GM23338 (cell line): ENCODE data around the gene ARMH1. TPM values are rescaled to one million over a fixed set of nuclear protein-coding genes. Genes with fewer than 3 reads are reported as not detected.

ENCODE experiments used
- ATAC-seq: fragments of 200-7000 bp; cut with Tn5 transposase; 3 replicates; pipeline ENCODE4 v1.9.1; 2020
- DNase-seq: peaks from one replicate; pipeline ENCODE4 v3.0.0-alpha.2; 2015; ENCODE audit warnings: low spot score
- H2AFZ ChIP-seq: fragments of 200-600 bp; sonication (generic); 2 replicates; pipeline ENCODE4 v1.8.0; 2016; ENCODE audit warnings: antibody characterized with exemption, mild to moderate bottlenecking, moderate library complexity
- H3F3A ChIP-seq: fragments of 200-600 bp; sonication (generic); replicated peaks from 2 replicates; pipeline ENCODE4 v1.8.0; 2017; ENCODE audit warnings: antibody characterized with exemption, mixed run types, low read depth
- H3K27ac ChIP-seq: fragments of 200-600 bp; sonication (generic); 2 replicates; pipeline ENCODE4 v1.6.1; 2016; ENCODE audit warnings: low read depth
- H3K27me3 ChIP-seq: fragments of 200-600 bp; sonication (generic); 2 replicates; pipeline ENCODE4 v1.8.0; 2016; ENCODE audit warnings: mild to moderate bottlenecking, mixed run types, moderate library complexity; ENCODE audit not compliant: insufficient read depth
- H3K36me3 ChIP-seq: fragments of 200-600 bp; sonication (generic); 2 replicates; pipeline ENCODE4 v1.8.0; 2016; ENCODE audit warnings: mild to moderate bottlenecking; ENCODE audit not compliant: insufficient read depth
- H3K4me1 ChIP-seq: fragments of 200-600 bp; sonication (generic); 2 replicates; pipeline ENCODE4 v1.8.0; 2016; ENCODE audit warnings: mild to moderate bottlenecking, moderate library complexity; ENCODE audit not compliant: insufficient read depth
- H3K4me2 ChIP-seq: fragments of 200-600 bp; sonication (generic); 2 replicates; pipeline ENCODE4 v1.7.1; 2017; ENCODE audit warnings: mixed run types
- H3K4me3 ChIP-seq: fragments of 200-600 bp; sonication (generic); 2 replicates; pipeline ENCODE4 v1.6.1; 2016; ENCODE audit warnings: mixed run types
- H3K79me2 ChIP-seq: fragments of 200-600 bp; sonication (generic); replicated peaks from 2 replicates; pipeline ENCODE4 v1.8.0; 2017; ENCODE audit warnings: mild to moderate bottlenecking; ENCODE audit not compliant: insufficient read depth
- H3K9me2 ChIP-seq: fragments of 200-600 bp; sonication (generic); 2 replicates; pipeline ENCODE4 v1.8.0; 2017; ENCODE audit not compliant: insufficient read depth
- H4K20me1 ChIP-seq: fragments of 200-600 bp; sonication (generic); replicated peaks from 2 replicates; pipeline ENCODE4 v1.8.0; 2017; ENCODE audit warnings: mild to moderate bottlenecking; ENCODE audit not compliant: insufficient read depth
- H3K27ac Mint-ChIP-seq: 2 replicates; pipeline ENCODE4 v1.8.0; 2020; ENCODE audit warnings: inconsistent platforms, mild to moderate bottlenecking, moderate library complexity, mixed read lengths
- H3K27me3 Mint-ChIP-seq: 3 replicates; pipeline ENCODE4 v1.8.0; 2022; ENCODE audit warnings: low read depth, mild to moderate bottlenecking, moderate library complexity, mixed read lengths, inconsistent platforms; ENCODE audit not compliant: insufficient read depth, poor library complexity
- H3K36me3 Mint-ChIP-seq: 3 replicates; pipeline ENCODE4 v1.8.0; 2021; ENCODE audit warnings: low read depth, mild to moderate bottlenecking, inconsistent platforms, moderate library complexity, mixed read lengths
- H3K4me1 Mint-ChIP-seq: 3 replicates; pipeline ENCODE4 v1.8.0; 2020; ENCODE audit warnings: mild to moderate bottlenecking, inconsistent platforms, mixed read lengths
- H3K4me3 Mint-ChIP-seq: 3 replicates; pipeline ENCODE4 v1.8.0; 2021; ENCODE audit warnings: moderate library complexity, mild to moderate bottlenecking, inconsistent platforms, mixed read lengths
- H3K9me3 Mint-ChIP-seq: 3 replicates; pipeline ENCODE4 v1.8.0; 2020; ENCODE audit warnings: moderate library complexity, mild to moderate bottlenecking, inconsistent platforms, mixed read lengths
- CREB1 ChIP-seq: fragments of 250-450 bp; sonication (Bioruptor Pico); IDR thresholded peaks from 2 replicates; pipeline ENCODE4 v1.5.0; 2020; ENCODE audit warnings: low read depth, mild to moderate bottlenecking, moderate library complexity
- EZH2 ChIP-seq: fragments of 200-600 bp; sonication (generic); IDR thresholded peaks from one replicate; pipeline ENCODE4 v1.8.0; 2017; ENCODE audit warnings: antibody characterized with exemption, mild to moderate bottlenecking, low read depth; ENCODE audit not compliant: unreplicated experiment
- EZH2phosphoT487 ChIP-seq: fragments of 200-600 bp; sonication (generic); IDR thresholded peaks from one replicate; pipeline ENCODE4 v1.8.1; 2018; ENCODE audit warnings: antibody characterized with exemption; ENCODE audit not compliant: unreplicated experiment
- JUNB ChIP-seq: IDR thresholded peaks from one replicate; pipeline ENCODE4 v1.6.1; 2016; ENCODE audit warnings: antibody characterized with exemption; ENCODE audit not compliant: unreplicated experiment
- NANOG ChIP-seq: IDR thresholded peaks from 2 replicates; pipeline ENCODE4 v1.6.1; 2016; ENCODE audit warnings: antibody characterized with exemption, borderline replicate concordance
- POLR2AphosphoS5 ChIP-seq: IDR thresholded peaks from 2 replicates; pipeline ENCODE4 v1.6.1; 2016; ENCODE audit warnings: antibody characterized with exemption, low read depth
- STAT1 ChIP-seq: IDR thresholded peaks from one replicate; pipeline ENCODE4 v1.6.1; 2016; ENCODE audit warnings: antibody characterized with exemption; ENCODE audit not compliant: unreplicated experiment
- ZNF114 ChIP-seq: fragments of 250-450 bp; sonication (Bioruptor Pico); IDR thresholded peaks from 2 replicates; pipeline ENCODE4 v1.5.0; 2020; ENCODE audit warnings: mild to moderate bottlenecking, moderate library complexity
- ZNF331 ChIP-seq: fragments of 250-450 bp; sonication (Bioruptor Pico); IDR thresholded peaks from 2 replicates; pipeline ENCODE4 v1.5.0; 2020; ENCODE audit warnings: low read depth, mild to moderate bottlenecking, moderate library complexity
- polyA plus RNA-seq: library from polyadenylated mRNA; unstranded; fragments of >200 nt; fragmentation: Nextera tagmentation; extraction: Ambion mirVana; gene quantifications from 2 replicates; pipeline ENCODE4 v1.2.1, GENCODE V29; 2016
- total RNA-seq: library from RNA; depleted of rRNA; stranded (reverse); fragments of >200 nt; shearing (Covaris generic); gene quantifications from 2 replicates; pipeline ENCODE4 v1.2.3, GENCODE V29; 2014
- TF ChIP-seq, protein P1 (sequence below), 2 experiments: fragments of 200-600 bp in 1 of 2; sonication (generic) in 1 of 2; conservative IDR thresholded peaks; 2 replicates each; pipeline versions ENCODE4 v1.5.1 to v1.6.1; 2016 to 2017; ENCODE audit warnings: antibody characterized with exemption in 2 of 2, low read depth in 2 of 2, mild to moderate bottlenecking in 2 of 2, moderate library complexity in 1 of 2
- TF ChIP-seq, protein P2 (sequence below): fragments of 250-450 bp; sonication (Bioruptor Pico); IDR thresholded peaks from 2 replicates; pipeline ENCODE4 v1.5.0; 2020; ENCODE audit warnings: mild to moderate bottlenecking, moderate library complexity
- TF ChIP-seq, protein P3 (sequence below): IDR thresholded peaks from one replicate; pipeline ENCODE4 v1.6.1; 2018; ENCODE audit warnings: antibody characterized with exemption; ENCODE audit not compliant: unreplicated experiment
- TF ChIP-seq, protein P4 (sequence below): IDR thresholded peaks from 2 replicates; pipeline ENCODE4 v1.6.1; 2016; ENCODE audit warnings: antibody characterized with exemption

ARMH1 gene
- total and polyA plus RNA-seq, 2 experiments from 2014 or later = 0.31 TPM; not detected in 1

DNA sequence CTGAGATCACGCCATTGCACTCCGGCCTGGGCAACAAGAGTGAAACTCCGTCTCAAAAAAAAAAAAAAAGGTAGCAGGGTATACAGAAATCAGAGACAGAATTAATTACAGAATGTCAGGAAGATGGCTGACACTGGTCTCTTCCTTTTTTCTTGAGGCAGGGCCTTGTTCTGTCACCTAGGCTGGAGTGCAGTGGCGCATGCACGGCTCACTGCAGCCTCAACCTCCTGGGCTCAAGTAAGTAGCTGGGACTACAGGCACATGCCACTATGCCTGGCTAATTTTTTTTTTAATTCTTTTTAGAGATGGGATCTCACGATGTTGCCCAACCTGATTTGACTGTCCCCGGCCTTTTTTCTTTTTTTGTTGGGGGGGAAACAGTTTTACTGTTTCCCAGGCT lies 40.0 kb downstream of the ARMH1 start:
- Histone ChIP-seq H3K4me3 (no peak overlapping the region), H3K27me3 (no peaks in the 10 kb centered on the region), H3K27ac (no peak overlapping the region), H3F3A (no peaks in the 10 kb centered on the region), H3K4me1 (no peaks in the 10 kb centered on the region), H4K20me1 (no peaks in the 10 kb centered on the region), H3K79me2 (no peaks in the 10 kb centered on the region), H2AFZ (no peak overlapping the region), H3K9me2 (no peaks in the 10 kb centered on the region; the same call in 1 of the 2 replicates), H3K4me2 (no peak overlapping the region), H3K36me3 (no peaks in the 10 kb centered on the region)
- Mint-ChIP-seq H3K9me3 (no peaks in the 10 kb centered on the region; the same call in 1 of the 3 replicates), H3K27ac (no peak overlapping the region), H3K36me3 (no peaks in the 10 kb centered on the region), H3K27me3 (peaks cover 6% of the 10 kb centered on the region), H3K4me3 (no peak overlapping the region), H3K4me1 (no peaks in the 10 kb centered on the region)
- no peak for TF ChIP-seq ZNF331 (CRISPR knock-in tag)
- TF ChIP-seq, protein P1, sequence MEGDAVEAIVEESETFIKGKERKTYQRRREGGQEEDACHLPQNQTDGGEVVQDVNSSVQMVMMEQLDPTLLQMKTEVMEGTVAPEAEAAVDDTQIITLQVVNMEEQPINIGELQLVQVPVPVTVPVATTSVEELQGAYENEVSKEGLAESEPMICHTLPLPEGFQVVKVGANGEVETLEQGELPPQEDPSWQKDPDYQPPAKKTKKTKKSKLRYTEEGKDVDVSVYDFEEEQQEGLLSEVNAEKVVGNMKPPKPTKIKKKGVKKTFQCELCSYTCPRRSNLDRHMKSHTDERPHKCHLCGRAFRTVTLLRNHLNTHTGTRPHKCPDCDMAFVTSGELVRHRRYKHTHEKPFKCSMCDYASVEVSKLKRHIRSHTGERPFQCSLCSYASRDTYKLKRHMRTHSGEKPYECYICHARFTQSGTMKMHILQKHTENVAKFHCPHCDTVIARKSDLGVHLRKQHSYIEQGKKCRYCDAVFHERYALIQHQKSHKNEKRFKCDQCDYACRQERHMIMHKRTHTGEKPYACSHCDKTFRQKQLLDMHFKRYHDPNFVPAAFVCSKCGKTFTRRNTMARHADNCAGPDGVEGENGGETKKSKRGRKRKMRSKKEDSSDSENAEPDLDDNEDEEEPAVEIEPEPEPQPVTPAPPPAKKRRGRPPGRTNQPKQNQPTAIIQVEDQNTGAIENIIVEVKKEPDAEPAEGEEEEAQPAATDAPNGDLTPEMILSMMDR (conservative IDR thresholded peaks at IDR 0.05; ENCODE audit: low read depth in 2 of 2) = no peak
- no peak for TF ChIP-seq EZH2phosphoT487
- TF ChIP-seq, protein P2, sequence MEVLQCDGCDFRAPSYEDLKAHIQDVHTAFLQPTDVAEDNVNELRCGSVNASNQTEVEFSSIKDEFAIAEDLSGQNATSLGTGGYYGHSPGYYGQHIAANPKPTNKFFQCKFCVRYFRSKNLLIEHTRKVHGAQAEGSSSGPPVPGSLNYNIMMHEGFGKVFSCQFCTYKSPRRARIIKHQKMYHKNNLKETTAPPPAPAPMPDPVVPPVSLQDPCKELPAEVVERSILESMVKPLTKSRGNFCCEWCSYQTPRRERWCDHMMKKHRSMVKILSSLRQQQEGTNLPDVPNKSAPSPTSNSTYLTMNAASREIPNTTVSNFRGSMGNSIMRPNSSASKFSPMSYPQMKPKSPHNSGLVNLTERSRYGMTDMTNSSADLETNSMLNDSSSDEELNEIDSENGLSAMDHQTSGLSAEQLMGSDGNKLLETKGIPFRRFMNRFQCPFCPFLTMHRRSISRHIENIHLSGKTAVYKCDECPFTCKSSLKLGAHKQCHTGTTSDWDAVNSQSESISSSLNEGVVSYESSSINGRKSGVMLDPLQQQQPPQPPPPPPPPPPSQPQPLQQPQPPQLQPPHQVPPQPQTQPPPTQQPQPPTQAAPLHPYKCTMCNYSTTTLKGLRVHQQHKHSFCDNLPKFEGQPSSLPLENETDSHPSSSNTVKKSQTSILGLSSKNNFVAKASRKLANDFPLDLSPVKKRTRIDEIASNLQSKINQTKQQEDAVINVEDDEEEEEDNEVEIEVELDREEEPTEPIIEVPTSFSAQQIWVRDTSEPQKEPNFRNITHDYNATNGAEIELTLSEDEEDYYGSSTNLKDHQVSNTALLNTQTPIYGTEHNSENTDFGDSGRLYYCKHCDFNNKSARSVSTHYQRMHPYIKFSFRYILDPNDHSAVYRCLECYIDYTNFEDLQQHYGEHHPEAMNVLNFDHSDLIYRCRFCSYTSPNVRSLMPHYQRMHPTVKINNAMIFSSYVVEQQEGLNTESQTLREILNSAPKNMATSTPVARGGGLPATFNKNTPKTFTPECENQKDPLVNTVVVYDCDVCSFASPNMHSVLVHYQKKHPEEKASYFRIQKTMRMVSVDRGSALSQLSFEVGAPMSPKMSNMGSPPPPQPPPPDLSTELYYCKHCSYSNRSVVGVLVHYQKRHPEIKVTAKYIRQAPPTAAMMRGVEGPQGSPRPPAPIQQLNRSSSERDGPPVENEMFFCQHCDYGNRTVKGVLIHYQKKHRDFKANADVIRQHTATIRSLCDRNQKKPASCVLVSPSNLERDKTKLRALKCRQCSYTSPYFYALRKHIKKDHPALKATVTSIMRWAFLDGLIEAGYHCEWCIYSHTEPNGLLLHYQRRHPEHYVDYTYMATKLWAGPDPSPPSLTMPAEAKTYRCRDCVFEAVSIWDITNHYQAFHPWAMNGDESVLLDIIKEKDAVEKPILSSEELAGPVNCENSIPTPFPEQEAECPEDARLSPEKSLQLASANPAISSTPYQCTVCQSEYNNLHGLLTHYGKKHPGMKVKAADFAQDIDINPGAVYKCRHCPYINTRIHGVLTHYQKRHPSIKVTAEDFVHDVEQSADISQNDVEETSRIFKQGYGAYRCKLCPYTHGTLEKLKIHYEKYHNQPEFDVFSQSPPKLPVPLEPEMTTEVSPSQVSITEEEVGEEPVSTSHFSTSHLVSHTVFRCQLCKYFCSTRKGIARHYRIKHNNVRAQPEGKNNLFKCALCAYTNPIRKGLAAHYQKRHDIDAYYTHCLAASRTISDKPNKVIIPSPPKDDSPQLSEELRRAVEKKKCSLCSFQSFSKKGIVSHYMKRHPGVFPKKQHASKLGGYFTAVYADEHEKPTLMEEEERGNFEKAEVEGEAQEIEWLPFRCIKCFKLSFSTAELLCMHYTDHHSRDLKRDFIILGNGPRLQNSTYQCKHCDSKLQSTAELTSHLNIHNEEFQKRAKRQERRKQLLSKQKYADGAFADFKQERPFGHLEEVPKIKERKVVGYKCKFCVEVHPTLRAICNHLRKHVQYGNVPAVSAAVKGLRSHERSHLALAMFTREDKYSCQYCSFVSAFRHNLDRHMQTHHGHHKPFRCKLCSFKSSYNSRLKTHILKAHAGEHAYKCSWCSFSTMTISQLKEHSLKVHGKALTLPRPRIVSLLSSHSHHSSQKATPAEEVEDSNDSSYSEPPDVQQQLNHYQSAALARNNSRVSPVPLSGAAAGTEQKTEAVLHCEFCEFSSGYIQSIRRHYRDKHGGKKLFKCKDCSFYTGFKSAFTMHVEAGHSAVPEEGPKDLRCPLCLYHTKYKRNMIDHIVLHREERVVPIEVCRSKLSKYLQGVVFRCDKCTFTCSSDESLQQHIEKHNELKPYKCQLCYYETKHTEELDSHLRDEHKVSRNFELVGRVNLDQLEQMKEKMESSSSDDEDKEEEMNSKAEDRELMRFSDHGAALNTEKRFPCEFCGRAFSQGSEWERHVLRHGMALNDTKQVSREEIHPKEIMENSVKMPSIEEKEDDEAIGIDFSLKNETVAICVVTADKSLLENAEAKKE (CRISPR knock-in tag) = no peak
- no peak for TF ChIP-seq NANOG
- TF ChIP-seq JUNB = no peak
- no peak for TF ChIP-seq STAT1
- no peak for TF ChIP-seq POLR2AphosphoS5
- TF ChIP-seq, protein P3, sequence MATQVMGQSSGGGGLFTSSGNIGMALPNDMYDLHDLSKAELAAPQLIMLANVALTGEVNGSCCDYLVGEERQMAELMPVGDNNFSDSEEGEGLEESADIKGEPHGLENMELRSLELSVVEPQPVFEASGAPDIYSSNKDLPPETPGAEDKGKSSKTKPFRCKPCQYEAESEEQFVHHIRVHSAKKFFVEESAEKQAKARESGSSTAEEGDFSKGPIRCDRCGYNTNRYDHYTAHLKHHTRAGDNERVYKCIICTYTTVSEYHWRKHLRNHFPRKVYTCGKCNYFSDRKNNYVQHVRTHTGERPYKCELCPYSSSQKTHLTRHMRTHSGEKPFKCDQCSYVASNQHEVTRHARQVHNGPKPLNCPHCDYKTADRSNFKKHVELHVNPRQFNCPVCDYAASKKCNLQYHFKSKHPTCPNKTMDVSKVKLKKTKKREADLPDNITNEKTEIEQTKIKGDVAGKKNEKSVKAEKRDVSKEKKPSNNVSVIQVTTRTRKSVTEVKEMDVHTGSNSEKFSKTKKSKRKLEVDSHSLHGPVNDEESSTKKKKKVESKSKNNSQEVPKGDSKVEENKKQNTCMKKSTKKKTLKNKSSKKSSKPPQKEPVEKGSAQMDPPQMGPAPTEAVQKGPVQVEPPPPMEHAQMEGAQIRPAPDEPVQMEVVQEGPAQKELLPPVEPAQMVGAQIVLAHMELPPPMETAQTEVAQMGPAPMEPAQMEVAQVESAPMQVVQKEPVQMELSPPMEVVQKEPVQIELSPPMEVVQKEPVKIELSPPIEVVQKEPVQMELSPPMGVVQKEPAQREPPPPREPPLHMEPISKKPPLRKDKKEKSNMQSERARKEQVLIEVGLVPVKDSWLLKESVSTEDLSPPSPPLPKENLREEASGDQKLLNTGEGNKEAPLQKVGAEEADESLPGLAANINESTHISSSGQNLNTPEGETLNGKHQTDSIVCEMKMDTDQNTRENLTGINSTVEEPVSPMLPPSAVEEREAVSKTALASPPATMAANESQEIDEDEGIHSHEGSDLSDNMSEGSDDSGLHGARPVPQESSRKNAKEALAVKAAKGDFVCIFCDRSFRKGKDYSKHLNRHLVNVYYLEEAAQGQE = no peak
- TF ChIP-seq EZH2 = no peak
- no peak for TF ChIP-seq ZNF114 (CRISPR knock-in tag)
- no peak for TF ChIP-seq CREB1
- TF ChIP-seq, protein P4, sequence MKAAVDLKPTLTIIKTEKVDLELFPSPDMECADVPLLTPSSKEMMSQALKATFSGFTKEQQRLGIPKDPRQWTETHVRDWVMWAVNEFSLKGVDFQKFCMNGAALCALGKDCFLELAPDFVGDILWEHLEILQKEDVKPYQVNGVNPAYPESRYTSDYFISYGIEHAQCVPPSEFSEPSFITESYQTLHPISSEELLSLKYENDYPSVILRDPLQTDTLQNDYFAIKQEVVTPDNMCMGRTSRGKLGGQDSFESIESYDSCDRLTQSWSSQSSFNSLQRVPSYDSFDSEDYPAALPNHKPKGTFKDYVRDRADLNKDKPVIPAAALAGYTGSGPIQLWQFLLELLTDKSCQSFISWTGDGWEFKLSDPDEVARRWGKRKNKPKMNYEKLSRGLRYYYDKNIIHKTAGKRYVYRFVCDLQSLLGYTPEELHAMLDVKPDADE = no peak
- DNase-seq (no peak), ATAC-seq (no peak)
